Neural progenitor cell (in vitro differentiated cells): ENCODE results near the gene SSBP3. TPM values are rescaled to one million over a fixed set of nuclear protein-coding genes. Genes with fewer than 3 reads are reported as not detected.
A peak's percentile ranks its signal among the peaks of the same experiment; 100 is the strongest.

Source experiments
- DNase-seq: peaks from one replicate; pipeline ENCODE4 v3.0.0-alpha.2; 2016; ENCODE audit warnings: low spot score
- H2AFZ ChIP-seq: fragments of 200-600 bp; sonication (generic); replicated peaks from 2 replicates; pipeline ENCODE4 v1.6.1; 2016; ENCODE audit warnings: antibody characterized with exemption
- H3F3A ChIP-seq: fragments of 200-600 bp; sonication (generic); 2 replicates; pipeline ENCODE4 v1.6.1; 2016; ENCODE audit warnings: antibody characterized with exemption, low read depth
- H3K27ac ChIP-seq: fragments of 200-600 bp; sonication (generic); 2 replicates; pipeline ENCODE4 v1.5.1; 2016; ENCODE audit warnings: mild to moderate bottlenecking
- H3K27me3 ChIP-seq: fragments of 200-600 bp; sonication (generic); 2 replicates; pipeline ENCODE4 v1.6.1; 2016; ENCODE audit warnings: mild to moderate bottlenecking, moderate library complexity
- H3K36me3 ChIP-seq: fragments of 200-600 bp; sonication (generic); 2 replicates; pipeline ENCODE4 v1.5.1; 2016
- H3K4me1 ChIP-seq: fragments of 200-600 bp; sonication (generic); 2 replicates; pipeline ENCODE4 v1.6.1; 2016; ENCODE audit warnings: mixed run types
- H3K4me2 ChIP-seq: fragments of 200-600 bp; sonication (generic); 2 replicates; pipeline ENCODE4 v1.6.1; 2016
- H3K4me3 ChIP-seq: fragments of 200-600 bp; sonication (generic); 2 replicates; pipeline ENCODE4 v1.5.1; 2016
- H3K79me2 ChIP-seq: fragments of 200-600 bp; sonication (generic); 2 replicates; pipeline ENCODE4 v1.6.1; 2016; ENCODE audit warnings: low read depth
- H3K9ac ChIP-seq: fragments of 200-600 bp; sonication (generic); 2 replicates; pipeline ENCODE4 v1.6.1; 2016
- H3K9me3 ChIP-seq: fragments of 200-600 bp; sonication (generic); 2 replicates; pipeline ENCODE4 v1.5.1; 2016; ENCODE audit warnings: low read depth
- H4K20me1 ChIP-seq: fragments of 200-600 bp; sonication (generic); 2 replicates; pipeline ENCODE4 v1.6.1; 2016; ENCODE audit warnings: low read depth
- H3K27ac Mint-ChIP-seq: 3 replicates; pipeline ENCODE4 v1.8.0; 2021; ENCODE audit warnings: mixed read lengths
- H3K27me3 Mint-ChIP-seq: 2 replicates; pipeline ENCODE4 v1.8.0; 2022; ENCODE audit warnings: low read depth, mild to moderate bottlenecking, inconsistent platforms, moderate library complexity, mixed read lengths; ENCODE audit not compliant: insufficient read depth
- H3K36me3 Mint-ChIP-seq: 3 replicates; pipeline ENCODE4 v1.8.0; 2021; ENCODE audit warnings: mixed read lengths
- H3K4me1 Mint-ChIP-seq: 3 replicates; pipeline ENCODE4 v1.8.0; 2021; ENCODE audit warnings: mixed read lengths
- H3K4me3 Mint-ChIP-seq: 3 replicates; pipeline ENCODE4 v1.8.0; 2021; ENCODE audit warnings: mild to moderate bottlenecking, moderate library complexity, mixed read lengths
- H3K9me3 Mint-ChIP-seq: 3 replicates; pipeline ENCODE4 v1.8.0; 2020; ENCODE audit warnings: mixed read lengths
- CTCF ChIP-seq: fragments of 200-600 bp; sonication (generic); IDR thresholded peaks from 2 replicates; pipeline ENCODE4 v1.5.1; 2017; ENCODE audit warnings: antibody characterized with exemption, mild to moderate bottlenecking
- EZH2 ChIP-seq: fragments of 200-600 bp; sonication (generic); IDR thresholded peaks from 2 replicates; pipeline ENCODE4 v1.6.1; 2017; ENCODE audit warnings: antibody characterized with exemption, mild to moderate bottlenecking, moderate library complexity
- EZH2phosphoT487 ChIP-seq: fragments of 200-600 bp; sonication (generic); IDR thresholded peaks from 2 replicates; pipeline ENCODE4 v1.6.1; 2017; ENCODE audit warnings: antibody characterized with exemption
- total RNA-seq: library from RNA; depleted of rRNA; stranded (reverse); fragments of >200 nt; gene quantifications from 2 replicates; pipeline ENCODE4 v1.2.3, GENCODE V29; 2015; ENCODE audit warnings: low replicate concordance

The SSBP3 gene
- total RNA-seq, 1 donor from 2014 or later, result 53.0 TPM

- Histone ChIP-seq H3K36me3 (no peaks in the 10 kb centered on the region), H3K4me3 (no peak overlapping the region), H3K4me2 (no peak overlapping the region), H3K27me3 (peaks cover 16% of the 10 kb centered on the region), H3K4me1 (peaks cover 52% of the 10 kb centered on the region), H3K79me2 (peaks cover 97% of the 10 kb centered on the region), H3K9me3 (no peaks in the 10 kb centered on the region), H3K9ac (no peak overlapping the region), H3K27ac (no peak overlapping the region), H4K20me1 (peaks cover 100% of the 10 kb centered on the region), H2AFZ (no peak overlapping the region), H3F3A (no peaks in the 10 kb centered on the region)
- Mint-ChIP-seq H3K36me3 (peaks cover 6% of the 10 kb centered on the region), H3K4me3 (no peak overlapping the region), H3K9me3 (no peaks in the 10 kb centered on the region), H3K4me1 (peaks cover 86% of the 10 kb centered on the region), H3K27ac (no peak overlapping the region), H3K27me3 (peaks cover 9% of the 10 kb centered on the region)
- TF ChIP-seq CTCF (no peak), EZH2 (no peak)
- DNase-seq, result no peak
Observed at GRCh38 chr1:54291276-54292001, 114.8 kb downstream of the SSBP3 start.

- Histone ChIP-seq H4K20me1 (peaks cover 100% of the 10 kb centered on the region), H3K79me2 (peaks cover 97% of the 10 kb centered on the region), H3K9me3 (no peaks in the 10 kb centered on the region), H3K4me1 (peaks cover 51% of the 10 kb centered on the region), H3K4me3 (no peak overlapping the region), H3K36me3 (no peaks in the 10 kb centered on the region), H3K27ac (no peak overlapping the region), H2AFZ (no peak overlapping the region), H3F3A (no peaks in the 10 kb centered on the region), H3K4me2 (no peak overlapping the region), H3K27me3 (peaks cover 8% of the 10 kb centered on the region), H3K9ac (no peak overlapping the region)
- Mint-ChIP-seq H3K4me3 (no peak overlapping the region), H3K4me1 (peaks cover 86% of the 10 kb centered on the region), H3K27ac (peak overlapping the region; percentile 8), H3K9me3 (no peaks in the 10 kb centered on the region), H3K36me3 (peaks cover 6% of the 10 kb centered on the region), H3K27me3 (peaks cover 9% of the 10 kb centered on the region)
- no peak for DNase-seq
- no peak for TF ChIP-seq EZH2
- no peak for TF ChIP-seq EZH2phosphoT487
- no peak for TF ChIP-seq CTCF
Observed at GRCh38 chr1:54290506-54291184, 115.5 kb downstream of the SSBP3 start.

- Histone ChIP-seq H2AFZ (no peak overlapping the region), H3K4me3 (no peak overlapping the region), H4K20me1 (peaks cover 100% of the 10 kb centered on the region), H3K9me3 (no peaks in the 10 kb centered on the region), H3K4me1 (peaks cover 50% of the 10 kb centered on the region), H3F3A (no peaks in the 10 kb centered on the region), H3K4me2 (no peak overlapping the region), H3K79me2 (peaks cover 97% of the 10 kb centered on the region), H3K9ac (no peak overlapping the region), H3K27ac (no peak overlapping the region), H3K36me3 (no peaks in the 10 kb centered on the region), H3K27me3 (no peaks in the 10 kb centered on the region)
- peaks cover 86% of the 10 kb centered on the region for H3K4me1 Mint-ChIP-seq
- H3K9me3 Mint-ChIP-seq, result no peaks in the 10 kb centered on the region
- no peak overlapping the region for H3K27ac Mint-ChIP-seq
- DNase-seq, result no peak
- TF ChIP-seq CTCF (no peak), EZH2 (no peak), EZH2phosphoT487 (no peak)
- peaks cover 8% of the 10 kb centered on the region for H3K27me3 Mint-ChIP-seq
- H3K4me3 Mint-ChIP-seq, result no peak overlapping the region
- peaks cover 6% of the 10 kb centered on the region for H3K36me3 Mint-ChIP-seq
Observed at GRCh38 chr1:54289712-54290233, 116.4 kb downstream of the SSBP3 start.
